Fibroblast of skin of back (primary cell): ENCODE results near the gene DLG2.
"Not testable (repeated sequence)": the region's sequence is repeated elsewhere in the genome, so short reads cannot be mapped to it uniquely, and the experiment has no call there.

ENCODE experiments used
- DNase-seq: peaks from one replicate; pipeline ENCODE4 v3.0.0-alpha.2; 2013

DLG2 gene

DNA sequence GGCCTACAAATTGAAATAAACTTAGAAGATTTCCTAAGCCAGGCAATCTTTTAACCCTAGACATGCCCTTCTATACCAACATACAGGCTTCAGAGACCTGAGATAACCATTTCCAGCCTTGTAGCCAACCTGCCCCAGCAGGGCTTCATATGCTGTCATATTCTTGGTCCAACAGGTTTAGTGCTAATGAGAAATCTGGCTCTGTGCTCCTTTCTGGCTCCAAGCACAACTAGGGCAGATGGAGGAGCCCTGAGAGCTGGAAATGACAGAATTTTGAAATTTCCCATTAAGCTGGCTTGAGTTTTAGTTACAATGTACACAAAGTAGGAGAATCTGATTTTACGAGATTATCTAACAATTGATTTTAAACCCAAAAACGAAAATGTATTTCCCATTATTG is 2018.0 kb downstream of the DLG2 start:
- no peak for DNase-seq

DNA sequence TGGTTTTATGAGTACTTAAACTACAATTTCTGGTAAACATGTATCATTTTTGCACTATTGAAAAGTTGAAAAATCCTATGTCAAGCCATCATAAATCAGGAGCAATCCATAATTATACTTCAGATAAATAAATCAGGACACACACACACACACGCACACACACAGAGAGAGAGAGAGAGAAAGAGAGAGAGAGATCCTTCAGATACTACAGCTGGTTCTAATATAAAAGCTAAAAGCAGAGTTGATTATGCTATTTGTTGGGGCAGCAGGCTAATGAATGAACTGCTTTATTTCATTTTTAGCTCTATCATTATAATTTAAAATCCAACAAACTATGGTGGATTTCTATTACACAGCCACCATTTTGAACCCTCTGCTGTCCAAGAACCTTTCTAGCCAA is 2018.6 kb downstream of the DLG2 start:
- no peak for DNase-seq

DNA sequence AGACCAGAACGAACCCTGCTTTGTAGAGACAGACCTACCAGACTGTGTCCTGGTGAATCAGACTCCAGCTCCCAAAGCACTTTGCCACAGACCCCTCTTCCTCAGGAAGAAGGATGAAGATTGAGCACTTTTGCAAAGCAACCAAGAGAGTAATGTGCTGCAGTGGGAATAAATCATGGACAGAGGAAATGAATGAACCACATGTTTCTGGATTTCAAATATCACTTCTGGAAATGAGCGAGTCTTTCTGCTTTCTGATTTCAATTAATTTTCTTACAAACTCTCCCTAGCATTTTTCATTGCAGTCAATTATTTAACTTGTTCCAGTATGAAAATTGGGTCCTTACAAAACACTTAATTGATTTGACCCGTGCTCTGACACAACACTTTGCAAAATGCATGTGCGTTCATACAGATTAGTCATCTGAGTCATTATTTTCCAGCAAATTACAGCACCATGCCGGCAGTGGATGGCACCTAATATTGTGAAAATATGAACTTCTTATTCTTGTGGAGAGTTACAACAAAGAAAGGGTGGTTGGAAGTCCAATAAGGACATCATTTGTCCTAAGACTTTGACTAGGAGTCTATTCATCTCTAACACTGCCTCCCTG is 2025.1 kb downstream of the DLG2 start:
- no peak for DNase-seq

DNA sequence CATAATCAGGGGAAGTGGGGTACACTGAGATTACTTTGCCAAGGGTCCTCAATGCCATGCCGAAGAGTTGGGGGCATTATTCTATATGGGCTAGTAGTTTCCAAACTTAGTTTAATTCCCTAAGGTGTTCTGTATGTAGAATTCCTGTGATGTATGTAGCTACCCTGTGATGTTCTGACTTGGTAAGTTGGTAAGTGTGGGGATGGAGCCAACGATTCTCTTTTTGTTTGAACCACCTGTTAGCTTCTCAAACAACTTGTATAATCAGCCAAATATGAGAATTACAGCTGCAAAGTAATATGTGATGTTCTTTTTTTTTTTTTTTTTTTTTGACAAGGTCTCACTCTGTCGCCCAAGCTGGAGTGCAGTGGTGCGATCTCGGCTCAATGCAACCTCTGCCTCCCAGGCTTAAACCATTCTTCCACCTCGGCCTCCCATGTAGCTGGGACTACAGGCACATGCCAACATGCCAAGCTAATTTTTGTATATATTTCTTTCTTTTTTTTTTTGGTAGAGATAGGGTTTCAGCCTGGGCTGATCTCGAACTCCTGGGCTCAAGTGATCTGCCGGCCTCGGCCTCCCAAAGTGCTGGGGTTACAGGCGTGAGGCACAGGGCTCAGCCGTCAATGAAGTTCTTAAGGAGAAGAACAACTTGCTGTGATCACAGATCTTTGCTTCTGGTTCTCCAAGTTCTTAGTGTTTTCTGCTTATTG is 2025.8 kb downstream of the DLG2 start:
- DNase-seq, result no peak

DNA sequence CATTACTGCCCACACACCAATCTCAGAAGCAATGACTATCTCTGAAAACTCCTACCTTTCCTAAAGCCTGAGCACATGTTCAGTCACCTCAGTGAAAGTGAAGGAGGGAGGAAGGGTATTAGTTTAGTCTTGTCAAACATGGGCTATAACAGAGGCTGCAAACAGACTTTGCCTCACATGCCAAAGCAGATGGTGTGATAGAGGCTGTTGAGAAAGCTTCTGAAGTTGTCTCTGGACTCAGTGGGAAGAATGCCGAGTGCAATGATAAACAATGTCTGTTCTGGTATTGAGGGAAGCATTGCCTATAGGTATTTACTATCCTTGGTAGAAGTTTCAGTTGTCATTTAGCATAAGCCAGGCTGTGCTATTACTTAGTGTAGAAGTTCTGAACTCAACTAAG is 2026.5 kb downstream of the DLG2 start:
- no peak for DNase-seq

DNA sequence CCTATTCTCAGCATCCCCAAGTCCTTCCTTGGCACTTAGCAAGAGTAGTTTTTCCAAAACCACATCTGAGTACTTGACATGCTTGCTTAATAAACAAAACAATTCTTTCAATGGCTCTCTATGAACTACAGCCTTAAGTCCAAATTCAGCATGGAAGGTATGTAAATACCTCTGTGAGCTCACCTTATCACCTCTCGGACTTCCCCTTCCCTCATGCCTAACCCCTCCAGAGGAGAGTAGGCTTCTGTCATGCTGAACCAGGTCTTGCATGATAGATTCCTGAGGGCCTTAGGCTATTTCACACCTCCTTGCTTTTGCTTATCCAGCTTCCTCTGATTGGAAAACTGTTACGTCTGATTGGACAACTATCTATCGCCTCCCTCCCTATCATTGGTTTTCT is 2028.1 kb downstream of the DLG2 start:
- DNase-seq, result no peak

DNA sequence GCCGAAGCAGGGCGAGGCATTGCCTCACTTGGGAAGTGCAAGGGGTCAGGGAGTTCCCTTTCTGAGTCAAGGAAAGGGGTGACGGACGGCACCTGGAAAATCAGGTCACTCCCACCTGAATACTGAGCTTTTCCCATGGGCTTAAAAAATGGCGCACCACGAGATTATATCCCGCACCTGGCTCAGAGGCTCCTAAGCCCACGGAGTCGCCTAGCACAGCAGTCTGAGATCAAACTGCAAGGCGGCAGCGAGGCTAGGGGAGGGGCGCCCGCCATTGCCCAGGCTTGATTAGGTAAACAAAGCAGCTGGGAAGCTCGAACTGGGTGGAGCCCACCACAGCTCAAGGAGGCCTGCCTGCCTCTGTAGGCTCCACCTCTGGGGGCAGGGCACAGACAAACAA is 2039.3 kb downstream of the DLG2 start:
- DNase-seq, result not testable (repeated sequence)

DNA sequence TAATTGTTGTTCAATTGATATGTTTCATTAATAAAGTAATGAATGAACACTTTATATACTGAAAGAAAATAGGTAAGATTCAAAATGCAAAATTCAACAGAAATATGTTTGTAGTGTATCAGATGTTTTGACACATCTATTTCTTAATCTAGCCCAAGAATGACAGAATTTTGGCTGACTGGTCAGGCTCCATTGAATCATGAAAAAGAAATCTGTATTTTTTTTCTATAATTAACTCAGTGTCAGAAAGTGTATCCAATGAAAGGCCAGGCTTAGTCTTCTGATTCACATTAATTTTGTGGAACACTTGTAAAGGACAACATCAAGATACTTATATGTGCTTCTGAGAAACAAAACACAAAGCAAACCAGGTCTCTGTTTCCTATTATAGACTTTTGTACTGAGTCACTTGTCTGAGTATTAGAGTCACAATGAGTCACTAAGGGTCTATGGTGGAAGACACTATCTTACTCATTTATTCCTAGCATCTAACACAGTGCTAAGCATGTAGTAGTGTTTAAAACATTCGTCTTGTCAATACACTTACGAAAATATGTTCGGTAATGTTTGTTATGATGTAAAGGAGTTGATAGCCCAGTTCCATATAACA is 2043.3 kb downstream of the DLG2 start:
- peak; percentile 86 for DNase-seq

DNA sequence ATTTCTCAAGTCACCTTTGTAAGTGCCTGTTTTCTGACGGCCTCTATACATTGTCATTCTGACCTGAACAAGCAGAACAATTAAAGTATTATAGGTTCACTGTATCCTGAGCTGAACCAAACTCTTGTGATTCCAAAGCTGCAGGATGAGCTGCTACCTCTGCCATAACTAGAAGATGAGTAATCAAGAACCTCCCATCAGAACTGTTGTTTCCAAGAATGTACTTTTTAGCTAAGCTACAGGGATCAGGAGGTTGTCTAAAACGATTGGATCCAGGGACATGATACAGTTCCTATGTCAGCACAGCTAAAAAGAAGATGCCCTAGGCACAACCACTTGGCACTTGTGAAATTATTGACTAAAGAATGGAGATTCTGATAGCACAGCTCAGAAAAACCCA is 2052.6 kb downstream of the DLG2 start:
- peak; percentile 24 for DNase-seq

DNA sequence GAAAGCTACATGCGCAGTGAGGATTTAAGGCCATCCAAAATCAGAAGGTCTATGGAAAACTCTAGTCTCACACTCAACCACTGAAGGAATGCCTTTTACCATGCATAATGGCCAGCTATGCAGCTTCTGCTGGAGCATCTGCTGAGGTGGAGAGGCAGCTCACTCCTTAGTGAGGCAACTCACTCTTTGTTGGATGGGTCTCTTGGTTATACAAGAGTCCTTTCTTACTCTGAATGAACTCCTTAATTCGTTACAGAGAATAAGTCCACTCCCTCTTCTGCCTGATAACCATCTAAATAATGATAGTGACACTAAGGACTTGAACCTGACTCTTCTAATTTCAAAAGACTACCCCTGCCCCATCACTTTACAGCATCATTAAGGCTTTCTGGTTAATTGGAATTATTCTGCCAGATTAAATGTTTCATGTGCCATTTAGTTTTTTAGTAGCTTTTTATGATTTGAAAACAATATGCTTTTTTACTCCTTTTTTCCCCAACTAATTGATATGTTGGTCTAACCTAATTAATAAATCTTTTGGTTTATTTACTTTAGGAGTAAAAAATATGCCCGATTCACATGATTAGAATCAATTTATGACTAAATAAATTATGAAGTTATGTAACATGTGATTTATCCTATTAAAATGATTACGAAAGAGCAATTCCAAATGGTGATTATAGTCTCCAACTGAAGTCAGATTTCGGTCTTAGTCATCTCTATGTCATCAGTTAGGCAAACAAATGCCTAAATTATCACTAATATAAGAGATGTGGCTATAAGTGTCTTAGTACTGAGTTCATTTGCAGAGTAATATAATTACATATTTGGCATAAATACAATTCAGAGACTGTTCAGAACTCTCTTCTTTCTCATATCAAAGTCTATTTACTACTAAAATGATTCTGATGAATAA is 2054.3 kb downstream of the DLG2 start:
- DNase-seq, result peak; percentile 25

DNA sequence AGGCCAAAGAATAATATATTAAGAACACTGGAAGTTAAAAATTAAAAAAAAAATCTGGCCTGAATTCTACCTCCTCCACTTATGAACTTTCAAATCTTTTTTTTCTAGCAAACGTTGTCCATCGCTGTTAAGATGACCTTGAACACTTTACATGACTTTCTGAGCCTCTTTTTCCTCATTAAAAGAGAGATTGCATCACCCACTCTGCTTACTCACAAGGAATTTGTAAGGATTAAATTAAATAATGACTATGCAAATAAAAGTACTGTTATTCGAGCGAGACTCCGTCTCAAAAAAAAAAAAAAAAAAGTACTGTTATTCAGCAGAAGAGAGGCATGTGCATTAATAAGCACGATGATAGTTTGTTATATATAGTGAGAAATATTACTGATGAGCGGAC is 2055.8 kb downstream of the DLG2 start:
- no peak for DNase-seq

DNA sequence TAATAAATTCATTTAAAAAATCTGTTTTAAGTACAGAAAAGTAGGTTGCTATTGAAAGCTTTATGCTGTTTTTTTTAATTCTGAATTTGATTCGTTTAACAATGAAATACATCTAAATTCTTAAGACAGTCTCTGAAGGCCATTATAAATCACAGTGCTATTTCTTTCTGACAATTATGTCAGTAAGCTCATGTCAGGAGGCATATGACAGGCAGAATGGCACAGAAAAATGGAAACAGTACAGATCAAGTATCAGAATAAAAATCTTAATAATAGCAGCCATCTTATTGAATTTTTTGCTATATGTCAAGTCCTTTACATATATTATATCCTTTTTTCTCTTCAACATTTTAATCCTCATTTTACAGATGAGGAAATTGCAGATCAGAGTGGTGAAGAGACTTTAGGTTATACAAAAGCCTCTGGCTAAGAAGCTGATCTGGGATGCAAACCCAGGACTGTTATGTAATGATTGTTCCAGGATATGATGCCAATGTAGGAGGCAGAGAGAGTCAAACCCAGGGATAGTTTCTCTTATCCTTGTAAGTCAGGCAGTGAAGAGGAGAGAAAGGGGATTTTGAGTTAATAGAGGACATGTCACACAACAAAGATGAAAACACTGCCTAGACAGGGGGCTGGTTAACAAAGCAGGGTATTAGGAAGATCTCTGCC is 2057.9 kb downstream of the DLG2 start:
- no peak for DNase-seq

DNA sequence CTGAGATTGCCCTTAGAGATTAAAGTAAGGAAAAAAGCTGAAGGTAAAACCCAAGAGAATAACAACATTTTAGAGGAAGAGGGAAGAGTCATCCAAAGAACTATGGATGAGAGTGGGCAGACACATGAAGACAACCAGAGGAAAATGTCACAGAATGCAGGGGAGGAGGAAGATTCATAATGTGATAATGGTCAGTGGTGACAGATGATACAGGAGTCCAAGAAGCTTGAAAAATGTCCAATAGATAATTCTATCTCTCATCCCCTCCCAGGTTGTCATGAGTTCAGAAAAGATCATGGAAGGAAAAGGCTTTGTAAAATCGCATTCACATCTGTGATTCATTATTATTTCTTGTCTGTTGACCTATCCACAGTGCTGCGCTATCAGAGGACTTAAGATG is 2058.6 kb downstream of the DLG2 start:
- DNase-seq, result no peak

DNA sequence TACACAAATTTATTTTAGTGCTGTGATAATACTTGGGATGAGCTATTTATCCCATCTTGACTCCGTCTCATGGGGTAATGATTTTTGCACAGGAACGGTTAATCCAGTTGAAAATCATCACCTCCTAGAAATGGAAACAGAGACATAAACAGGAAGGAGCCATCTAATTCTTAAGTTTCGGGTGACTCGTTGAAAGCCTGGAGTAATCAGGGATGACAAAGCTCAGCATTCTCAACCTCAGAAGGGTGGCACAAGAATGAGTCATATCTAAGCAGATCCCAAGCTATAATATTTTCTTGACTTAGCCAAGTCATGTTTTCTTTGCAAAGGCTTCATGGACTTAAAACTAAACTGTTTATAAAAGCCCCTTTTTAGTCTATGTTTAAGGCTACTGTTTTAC is 2060.2 kb downstream of the DLG2 start:
- DNase-seq, result peak; percentile 84

DNA sequence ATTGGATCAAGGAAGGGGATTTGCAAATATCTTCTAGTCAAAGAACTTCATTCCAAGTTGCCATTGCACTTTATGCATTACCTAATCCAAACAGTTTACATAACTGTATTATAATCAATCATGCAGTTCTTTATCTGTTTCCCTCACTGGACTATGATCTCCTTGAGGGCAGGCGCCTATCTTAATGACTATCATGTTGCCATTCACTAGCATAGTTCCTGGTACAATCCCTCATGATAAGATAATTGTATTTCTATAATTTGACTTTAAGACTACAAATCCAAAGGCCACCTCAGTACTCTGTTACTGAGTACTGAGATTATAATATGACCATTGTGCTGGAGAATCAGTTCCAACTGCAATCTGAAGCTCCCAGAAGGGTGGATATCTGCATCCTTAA is 2062.3 kb downstream of the DLG2 start:
- no peak for DNase-seq

DNA sequence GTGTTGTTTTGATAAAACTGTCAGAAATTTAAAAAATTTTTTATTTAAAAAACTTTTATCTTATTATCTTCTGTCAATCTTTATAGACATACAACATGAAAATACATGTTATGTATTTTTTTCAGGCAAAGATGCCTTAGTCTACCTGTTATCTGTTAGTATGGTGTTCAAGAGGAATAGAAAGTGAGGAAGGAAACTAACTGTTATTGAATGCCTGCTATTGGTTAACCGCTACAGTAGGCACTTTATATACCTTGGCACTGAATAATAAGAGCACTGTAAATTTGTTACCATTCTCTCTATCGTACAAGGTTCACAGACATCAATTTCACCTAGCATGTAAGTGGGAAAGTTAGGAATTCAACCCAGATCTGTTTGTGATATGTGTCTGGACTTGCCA is 2068.9 kb downstream of the DLG2 start:
- no peak for DNase-seq

DNA sequence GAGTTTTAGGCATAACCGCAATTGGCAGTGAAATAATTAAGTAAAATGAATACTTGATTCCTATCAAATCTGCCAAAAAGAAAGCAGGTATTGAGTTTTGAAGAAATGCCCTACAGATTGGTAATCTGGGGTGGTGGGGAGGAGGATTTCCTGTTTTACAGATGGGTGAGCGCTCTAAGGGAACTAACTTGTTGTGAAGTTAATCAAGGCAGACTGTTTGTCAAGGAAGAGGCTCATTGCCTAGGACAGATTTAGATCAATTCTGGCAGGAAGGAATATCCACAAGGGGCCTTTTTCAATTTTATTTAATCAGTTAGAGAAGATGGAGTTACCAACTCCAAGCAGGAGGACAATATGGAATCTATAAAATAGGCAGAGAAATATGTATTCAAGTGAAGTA is 2069.5 kb downstream of the DLG2 start:
- no peak for DNase-seq

DNA sequence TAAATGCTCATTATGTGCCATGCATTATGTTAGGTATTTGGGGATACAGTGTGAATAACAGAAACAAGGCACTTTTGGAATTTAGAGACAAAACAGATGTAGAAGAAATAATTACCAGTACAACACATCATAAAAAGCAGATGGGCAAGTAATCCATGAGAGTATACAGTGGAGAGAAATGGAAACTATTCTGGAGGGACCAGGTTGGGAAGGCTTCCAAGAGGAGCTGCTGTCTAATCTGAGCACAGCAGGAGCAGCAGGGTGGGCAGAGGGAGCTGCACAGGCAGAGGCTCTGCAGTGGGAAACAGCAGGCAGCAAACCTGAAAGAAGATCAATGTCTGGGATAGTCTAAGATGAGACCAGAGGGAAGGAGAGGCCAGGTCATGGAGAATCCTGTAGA is 2072.3 kb downstream of the DLG2 start:
- DNase-seq, result no peak

DNA sequence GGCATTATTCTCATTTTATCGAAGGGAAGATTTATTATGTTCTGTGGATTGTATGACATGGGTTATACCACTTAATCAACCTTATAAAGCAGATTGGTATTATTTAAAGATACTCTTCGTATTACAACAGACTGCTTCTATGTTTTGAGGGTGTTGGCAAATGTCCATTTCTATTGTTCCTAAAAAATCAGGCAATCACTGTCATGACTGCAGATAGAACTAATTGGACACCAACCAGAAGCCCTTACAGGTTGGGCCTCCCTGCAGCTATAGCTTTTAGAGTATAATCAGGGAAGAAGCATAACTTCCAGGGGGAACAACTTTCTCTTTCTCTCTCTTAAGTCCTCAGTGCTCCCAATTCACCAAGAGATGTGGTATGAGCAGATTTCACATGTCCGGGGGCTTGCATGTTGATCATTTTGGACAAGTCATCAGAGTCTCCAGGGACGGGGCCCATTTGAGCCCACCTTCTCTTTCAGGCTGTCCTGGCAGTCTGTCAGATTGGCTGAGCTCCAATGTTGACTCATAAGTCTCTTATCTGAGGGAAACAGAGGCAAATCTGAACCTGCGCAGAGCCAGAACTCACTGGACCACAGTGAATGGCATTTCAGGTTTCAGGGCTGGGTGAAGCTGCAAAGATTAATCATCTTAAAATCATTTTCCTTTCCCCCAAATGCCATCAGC is 2077.0 kb downstream of the DLG2 start:
- DNase-seq, result no peak

DNA sequence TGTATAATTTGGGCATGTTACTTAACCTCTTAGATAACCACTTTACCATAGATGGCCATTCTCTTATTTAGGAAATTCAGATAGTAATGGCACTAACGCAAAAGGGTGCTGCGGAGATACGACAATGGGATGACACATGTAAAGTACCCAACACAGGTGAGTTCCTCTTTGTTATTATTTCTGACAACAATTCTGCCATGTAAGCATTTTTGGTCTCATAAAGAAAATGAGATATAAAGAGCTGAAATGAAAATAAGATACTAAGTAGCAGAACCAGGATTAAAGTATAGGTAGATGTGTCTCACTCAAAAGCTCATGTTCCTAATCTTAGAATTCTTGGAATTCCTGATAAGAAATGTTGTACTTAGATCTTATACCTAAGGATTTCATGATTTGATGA is 2080.8 kb downstream of the DLG2 start:
- no peak for DNase-seq

DNA sequence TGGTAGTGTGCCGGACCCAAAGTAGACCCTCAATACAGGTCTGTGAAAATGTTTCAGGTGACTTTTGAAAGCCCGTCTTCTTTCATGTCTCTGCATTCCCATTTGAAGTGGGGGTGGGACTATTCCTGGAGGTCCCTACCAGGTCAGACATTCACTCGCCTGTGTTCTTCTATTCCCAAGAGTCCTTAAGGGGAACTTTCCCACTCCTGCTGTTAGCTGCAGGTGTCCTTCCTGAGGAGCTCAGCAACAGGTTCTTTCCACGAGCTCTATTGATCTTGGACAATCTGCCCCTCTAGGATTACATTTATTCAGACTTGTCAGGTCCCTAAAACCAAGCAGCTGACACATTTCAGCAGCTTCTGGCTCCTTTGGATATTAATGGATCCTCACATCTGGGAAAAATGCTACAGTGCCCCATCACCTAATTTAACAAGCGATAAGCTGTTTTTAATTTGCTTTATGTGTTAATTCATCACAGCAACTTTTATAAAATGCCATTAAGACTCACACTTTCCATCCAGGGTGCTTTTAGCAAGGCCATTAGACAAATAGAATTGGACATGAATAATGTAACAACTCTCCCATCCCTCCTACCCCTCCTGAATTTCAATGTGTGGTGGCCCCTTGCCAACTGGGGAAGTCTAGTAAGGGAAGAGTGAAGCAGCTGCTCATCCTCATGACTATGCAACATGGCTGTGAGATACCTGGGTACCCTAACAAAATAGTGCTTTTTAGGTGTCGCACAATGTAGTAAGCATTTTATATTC is 2081.5 kb downstream of the DLG2 start:
- no peak for DNase-seq
